NCI-H1694 treated with DMSO at 0.1 percent for 48 hours (cell line): ENCODE data around the gene CMSS1.
A peak's percentile ranks its signal among the peaks of the same experiment; 100 is the strongest.

ENCODE experiments used
- DNase-seq: peaks from one replicate; lab custom pipeline; 2025; lab: John Stamatoyannopoulos, UW

CMSS1 gene

DNA sequence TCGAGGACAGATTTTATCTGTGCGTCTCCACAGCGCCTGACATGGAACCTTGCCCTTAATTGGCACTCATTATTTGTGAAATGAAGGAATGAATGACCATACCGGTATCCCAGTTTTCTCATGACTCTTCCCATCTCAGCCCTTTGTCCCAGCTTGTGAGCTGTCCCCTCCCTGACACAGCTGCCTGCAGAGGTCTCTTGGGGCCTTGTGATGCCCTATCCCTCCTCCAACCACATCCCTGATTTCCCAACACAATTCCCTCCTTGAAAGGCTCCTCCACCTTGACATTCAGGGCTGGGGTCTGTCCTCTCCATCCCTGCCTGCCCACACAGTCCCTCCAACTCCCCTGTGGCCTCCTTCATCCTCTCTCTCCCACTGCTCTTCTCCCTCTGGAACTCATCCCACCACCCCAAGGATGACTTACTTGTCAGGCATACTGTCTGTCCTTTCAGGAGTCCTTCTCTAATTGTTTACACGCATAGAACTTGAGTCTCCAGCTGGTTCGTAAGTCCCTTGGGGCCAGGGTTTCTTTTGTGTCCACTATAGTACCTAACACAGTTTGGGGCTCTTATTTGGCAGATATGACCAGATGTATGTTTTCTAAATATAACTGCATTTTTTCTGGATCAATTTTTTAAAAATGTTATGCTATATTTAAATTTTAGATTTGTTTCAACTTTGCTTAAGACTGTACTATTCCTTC, 332.2 kb downstream of the CMSS1 start:
- DNase-seq, result no peak

DNA sequence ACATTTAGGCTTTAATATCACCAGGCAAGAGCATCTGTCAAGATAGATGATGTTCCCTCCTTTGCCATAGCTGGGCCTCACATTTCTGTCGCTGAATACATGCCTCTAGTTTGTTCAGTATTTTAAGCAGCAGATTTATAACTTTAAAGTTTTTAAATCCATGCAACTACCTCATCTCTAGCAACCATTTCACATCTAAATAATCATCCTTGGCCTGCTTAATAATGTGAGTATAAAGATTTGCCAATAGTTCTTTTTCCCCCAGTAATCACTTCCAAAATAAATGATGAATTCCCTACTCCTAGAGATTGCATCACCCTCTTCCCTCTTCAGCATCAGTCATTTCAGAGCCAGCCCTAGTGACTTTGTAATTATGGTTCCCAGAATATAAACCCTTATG, 332.8 kb downstream of the CMSS1 start:
- DNase-seq, result no peak

DNA sequence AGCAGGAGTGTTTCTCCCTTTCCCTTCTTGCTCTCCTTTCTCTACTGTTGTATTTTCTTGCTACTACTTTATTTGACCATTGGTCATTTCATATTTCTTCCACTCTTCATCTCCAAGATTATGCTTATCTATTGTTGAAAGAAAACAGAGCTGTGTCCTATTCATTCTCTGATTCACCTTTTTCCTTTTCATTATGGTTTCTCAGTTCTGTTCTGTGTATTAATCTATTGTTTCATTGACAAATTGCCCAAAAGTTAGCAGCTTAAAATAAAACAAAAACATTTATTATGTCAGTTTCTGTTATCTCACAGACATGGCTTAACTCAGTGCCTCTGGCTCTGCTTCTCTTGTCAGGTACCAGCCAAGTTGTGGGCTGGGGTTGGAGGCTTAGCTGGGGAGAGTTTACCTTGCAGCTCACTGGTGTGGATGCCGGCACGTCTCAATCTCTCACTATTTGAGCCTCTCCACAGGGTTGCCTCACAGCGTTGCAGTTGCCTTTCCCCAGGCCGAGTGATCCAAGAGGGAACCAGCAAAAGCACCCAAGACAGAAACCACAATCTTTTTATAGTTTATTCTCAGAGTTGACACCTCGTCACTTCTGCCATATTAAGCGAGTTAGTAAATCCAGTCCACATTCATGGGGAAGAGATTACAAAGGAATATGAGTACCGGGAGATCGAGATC, 333.5 kb downstream of the CMSS1 start:
- no peak for DNase-seq

DNA sequence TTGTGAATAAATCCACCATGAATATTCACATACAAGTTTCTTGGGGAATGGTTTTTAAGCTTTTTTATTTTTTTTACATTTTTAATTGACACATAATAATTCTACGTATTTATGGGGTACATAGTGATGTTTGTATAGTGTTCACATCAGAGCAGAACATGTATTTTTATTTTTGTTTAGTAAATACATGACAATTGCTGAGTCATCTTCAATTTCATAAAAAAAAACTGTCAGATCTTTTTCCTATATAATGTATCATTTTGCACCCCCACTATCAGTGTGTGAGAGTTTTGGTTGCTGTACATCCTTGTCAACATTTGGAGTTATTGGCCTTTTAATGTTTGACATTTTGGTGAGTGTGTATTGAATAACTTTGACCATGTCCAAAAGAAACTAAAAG, 336.5 kb downstream of the CMSS1 start:
- DNase-seq, result no peak

DNA sequence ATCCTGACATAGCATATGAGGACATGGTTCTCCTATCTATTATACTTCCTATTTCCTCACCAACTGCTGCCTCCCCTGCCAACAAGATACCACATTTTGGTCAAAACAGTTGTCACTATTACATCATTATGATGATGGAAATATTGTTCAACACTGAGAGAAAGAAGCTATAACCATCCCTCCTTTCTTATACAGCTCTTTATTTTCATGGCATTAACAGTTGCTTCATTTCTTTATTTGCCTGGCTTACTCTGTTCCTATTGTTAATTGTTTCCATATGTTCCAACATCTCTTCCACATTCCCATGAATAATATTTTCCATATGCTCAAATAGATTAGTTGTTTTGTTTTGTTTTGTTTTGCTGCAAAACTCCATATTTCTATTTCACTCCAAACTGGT, 337.5 kb downstream of the CMSS1 start:
- DNase-seq, result no peak

DNA sequence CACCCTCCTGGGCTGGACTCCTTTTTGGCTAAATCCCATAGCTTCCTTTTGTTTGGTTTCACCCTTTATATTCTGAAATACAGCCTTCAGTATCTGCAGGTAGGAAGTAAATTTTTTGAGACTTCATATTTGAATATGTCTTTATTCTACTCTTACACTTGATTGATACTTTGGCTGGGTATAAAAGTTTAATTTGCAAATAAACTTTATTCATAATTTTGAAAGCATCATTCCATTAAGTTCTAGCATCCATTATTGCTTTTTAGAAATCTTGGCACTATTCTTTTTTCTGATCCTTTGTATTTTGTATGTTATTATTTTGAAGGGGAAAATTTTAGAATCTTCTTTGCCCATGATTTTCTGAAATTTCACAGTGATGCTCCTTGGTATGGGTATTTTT, 337.9 kb downstream of the CMSS1 start:
- no peak for DNase-seq

DNA sequence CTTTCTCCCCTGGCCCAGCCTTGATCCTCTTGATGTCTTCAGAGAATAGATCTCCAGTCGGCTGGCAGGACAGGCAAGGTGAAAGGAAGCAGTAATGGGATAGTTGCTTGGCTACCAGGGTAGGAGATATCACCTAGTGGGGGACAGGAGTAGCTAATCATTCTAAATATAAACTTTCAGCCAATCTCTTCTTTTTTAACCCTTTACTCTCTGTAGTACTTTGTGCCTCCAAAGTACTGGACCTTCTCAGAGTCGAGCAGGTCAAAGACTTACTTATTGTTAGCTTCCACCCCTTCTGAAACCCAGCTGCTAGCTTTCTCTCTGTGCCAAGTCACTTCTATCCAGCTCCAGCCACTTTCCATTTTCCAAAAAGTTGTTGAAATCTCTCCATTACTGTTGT, 340.0 kb downstream of the CMSS1 start:
- DNase-seq, result no peak

DNA sequence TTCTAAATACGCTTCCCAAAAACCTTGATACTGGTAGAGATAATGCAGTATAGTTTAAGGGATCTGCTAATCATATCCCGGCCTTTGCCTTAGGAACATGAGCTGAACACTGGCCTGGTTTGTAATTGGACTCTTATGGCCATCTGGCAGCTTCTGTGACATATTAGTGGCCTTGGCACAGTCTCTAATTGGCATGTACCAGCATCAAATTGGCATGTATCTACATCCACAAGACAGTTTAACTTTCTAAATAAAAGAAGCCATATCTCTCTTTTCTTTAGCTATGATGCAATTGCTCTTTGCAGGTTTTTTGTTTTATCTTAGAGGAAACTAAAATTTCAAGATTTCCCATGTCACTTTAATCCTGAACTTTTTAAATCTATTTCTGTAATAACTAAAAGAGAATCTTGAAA, 341.3 kb downstream of the CMSS1 start:
- DNase-seq, result peak; percentile 90

DNA sequence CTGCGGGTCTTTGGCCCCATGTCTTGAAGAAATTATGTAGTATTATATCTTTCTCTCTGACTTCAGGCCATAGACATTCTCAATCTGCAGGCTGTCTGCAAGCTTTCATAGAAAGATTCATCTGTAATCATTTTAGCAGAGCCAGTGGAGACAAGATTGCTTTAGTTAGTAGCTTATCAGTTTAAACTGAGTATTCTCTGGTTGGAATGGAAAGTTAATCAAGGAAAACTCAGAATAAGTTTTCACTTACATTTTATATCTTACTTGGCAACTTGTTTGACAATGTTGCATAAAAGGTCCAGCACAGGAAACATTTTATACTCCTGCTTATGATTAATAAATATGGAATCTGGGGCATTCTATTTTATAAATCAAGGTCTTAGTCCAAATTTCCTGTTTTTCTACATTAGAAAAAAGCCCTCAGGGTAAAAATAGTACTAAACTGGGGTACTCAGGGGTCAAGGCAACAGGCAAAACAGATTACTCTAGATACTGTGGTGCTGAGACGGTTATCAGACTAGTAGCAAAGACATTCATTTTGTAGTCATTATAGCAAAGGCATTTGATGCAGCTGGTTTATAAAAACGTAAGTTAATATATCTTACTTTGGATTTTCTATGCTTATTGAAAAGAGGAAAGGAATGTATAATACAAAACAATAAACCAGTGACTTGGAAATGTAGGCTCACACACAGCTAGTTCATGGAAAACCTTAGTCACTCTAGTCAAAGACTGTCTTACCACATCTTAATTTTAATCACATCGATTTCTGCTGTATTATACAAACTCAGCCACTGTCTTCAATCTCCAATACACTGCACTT, 341.9 kb downstream of the CMSS1 start:
- no peak for DNase-seq

DNA sequence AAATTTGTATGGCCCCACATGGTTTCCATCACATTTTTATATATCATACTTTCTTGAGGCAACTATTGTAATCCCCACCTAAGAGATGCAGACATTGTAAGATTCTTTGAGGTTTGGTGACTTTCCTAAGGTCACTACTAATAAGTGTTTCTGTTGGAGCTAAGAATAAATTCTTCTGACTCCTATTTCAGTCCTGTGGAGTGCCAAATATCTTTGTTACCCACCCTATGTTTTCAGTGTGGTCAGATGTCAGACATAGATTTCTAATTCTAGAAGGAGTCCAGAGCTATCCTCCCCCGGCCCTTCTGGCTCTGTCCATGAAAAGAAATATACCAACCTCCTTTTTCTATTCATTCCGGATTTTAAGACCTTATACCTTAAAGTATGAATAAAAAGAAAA, 342.9 kb downstream of the CMSS1 start:
- DNase-seq, result no peak

DNA sequence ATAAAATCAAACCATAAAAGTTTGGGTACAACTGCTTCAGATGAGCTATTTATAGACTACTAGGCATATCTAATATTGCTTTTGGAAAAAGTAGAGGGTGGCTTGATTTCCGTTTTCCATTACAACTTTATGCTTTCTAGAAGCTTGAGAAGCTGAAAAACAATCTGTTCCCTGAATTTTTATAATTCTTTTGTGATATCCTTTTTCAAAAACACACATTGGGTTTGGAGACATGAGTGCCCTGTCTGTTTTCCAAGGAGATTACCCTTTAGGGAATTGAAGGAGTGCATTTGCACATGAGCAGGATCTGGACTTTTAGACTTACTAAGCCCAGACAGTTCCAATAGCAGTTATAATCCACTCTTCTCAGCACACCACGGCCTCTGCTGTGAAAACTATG, 346.1 kb downstream of the CMSS1 start:
- no peak for DNase-seq

DNA sequence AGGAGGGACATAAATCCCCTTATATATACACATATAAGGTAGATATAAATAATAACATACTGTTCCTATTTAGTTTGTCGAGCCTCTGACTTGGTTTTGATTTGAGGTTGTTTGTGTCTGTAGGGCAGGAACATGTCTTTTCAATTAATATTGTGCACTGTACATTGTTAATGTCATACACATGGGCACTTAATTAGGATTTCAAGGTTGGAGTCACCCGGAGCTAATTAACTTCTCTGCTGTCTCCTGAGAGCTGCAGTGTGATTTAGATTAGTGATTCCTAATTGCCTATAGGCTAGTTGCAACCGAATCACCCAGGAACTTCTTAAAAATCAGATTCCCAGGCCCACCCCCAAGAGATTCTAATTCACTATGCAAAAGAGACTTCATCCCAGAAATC, 347.1 kb downstream of the CMSS1 start:
- no peak for DNase-seq

DNA sequence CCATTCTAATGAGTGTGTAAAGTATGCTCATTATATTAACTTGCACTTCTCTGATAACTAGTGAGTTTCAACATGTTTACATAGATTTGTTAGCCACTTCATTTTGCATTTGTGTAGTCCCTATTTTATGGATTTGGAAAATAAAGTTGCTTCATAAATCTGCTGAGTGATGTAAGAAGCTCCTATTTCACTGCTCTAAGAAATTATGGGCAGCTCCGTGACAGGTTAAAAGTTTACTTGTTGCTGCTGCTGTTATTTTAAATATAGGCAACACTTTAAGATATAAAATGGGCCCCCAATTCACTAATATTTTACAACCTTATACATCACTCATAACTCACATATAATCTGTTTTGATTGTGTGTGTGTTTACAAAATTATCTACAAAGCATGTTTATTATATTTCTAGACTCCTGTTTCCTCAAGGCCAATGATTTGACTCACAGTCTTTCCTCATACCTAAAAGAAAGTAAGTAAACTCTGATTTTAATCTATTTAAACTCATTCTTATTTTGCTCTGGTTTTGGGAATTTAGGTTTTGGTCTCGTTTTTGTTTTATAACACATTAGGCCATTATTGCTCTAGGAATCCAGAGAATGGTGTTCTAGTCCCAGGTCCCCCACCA, 348.4 kb downstream of the CMSS1 start:
- no peak for DNase-seq

DNA sequence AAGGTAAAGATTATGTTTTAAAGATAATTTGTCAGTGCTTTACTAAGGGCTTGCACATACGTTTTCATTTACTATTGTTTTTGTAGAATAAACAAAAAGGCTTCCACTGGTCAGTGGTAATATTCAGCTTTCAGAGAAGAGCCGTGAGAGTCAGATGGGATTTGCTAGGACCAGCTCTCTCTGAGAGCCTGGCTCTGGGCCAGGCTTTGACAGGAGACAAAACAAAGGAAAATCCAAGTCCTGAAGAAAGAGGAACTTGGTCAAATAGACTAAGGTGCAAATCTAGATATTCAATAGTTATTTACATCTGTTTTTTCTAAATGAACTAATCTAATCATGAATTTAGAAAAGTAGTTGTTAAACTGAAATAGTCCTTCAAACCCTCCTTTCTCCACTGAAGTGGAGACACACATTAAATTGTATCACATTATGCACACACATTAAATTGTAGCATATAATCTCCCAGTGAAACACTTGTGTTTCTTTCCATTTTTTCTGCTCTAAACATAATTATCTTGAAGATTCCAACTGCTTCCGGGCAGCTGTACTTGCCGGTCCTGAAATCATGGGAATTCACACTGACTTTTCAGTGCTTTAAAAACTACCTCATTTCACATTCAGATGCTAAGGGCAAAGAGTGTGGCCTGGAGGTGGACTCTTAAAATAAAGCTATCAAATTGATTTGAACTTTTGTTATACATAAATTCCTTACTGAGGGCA, 351.7 kb downstream of the CMSS1 start:
- DNase-seq, result no peak

DNA sequence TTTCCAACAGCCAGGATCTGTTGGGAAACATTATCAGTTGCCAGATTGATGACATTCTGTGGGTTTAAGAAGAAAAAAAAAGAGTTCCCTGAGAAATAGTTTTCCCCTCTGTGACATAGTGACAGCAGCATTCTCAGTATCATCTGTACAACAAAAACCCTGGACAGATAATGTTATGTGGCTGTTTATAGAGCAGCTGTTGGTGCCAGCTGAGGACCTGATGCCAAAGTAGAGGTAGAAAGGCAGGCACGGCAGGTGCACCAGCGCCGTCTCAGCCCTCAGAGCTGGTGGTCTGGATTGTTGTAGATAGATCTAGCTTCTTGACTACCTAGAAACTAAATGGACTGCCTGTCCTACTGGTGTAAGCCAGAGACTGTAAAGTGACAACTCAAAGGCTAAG, 352.8 kb downstream of the CMSS1 start:
- no peak for DNase-seq

DNA sequence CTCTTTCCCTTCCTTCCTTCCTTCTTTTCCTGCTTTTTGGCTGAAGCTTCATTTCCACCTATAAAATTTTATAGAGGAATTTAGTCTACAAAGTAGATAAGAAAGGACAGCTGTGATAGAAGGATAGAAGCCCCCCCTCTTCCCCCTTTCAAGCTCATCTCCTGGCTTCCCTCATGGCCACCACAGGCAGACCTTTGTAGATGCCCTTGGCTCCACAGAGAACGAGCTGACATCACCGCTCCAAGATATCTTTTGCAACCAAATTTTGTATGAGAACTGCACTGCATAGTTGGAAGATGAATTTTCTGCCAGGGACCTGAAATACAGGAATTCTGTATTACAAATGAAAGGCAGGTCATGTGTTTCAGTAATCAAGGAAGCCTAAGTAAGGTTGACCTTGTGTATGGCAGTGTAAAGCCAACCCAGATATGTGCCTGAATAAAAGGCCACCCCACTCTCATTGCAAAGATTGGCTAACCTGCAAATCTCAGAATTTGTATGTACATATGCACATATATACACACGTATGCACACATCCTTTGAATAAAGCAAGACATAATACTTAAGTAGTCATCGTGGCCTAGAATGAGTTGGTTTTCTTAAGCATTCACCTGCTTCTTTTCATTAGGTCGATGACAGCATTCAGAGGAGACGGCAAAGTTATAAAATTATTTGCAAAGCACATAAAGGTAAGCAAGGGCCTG, 353.7 kb downstream of the CMSS1 start:
- DNase-seq, result no peak

DNA sequence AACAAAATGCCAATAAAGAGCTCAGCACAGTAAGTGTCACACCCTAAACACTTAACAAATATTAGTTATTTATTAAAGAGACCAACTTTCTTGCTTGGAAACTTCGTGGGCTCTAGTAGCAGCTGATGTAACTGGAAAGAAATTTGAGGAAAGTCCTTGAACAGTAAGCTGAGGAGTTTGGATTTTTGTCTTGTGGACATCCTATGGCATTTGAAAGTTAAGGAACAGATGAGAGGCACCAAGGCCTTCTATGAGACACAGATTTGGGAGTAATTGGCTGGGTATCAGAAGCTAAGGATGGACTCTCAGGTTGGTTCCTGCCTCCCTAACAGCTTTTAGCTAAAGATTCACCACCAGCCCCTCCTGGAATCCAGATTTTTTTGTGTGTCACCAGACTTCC, 356.3 kb downstream of the CMSS1 start:
- DNase-seq, result no peak

DNA sequence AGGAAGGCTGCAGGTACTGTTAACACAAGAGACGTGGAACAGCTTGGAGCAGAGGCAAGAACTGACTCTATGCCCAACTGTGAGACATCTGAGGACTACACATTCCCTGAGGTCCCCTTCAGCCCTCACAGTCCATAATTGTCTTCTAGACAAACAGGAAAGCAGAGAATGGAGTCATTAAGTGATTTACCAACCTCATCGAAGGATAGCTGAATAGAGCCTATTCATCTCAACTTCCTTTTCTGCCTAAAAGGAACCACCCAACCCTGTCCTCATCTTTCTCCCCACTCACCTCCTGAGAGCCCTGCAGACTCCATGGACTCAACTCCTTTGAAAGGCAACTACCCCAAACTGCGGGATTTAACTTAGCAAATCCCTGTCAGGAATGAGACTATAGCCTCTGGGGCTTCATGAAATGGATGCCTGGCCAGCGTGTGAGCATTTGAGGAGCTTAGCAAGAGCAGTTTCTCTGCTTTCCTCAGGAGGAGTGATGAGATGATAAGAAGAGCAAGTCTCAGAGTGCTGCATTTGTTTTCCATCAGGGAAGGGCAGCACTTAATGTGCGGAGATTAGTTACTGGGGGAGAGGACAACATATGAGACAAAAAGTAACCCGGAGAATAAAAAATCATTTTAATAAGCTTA, 358.1 kb downstream of the CMSS1 start:
- DNase-seq, result no peak

DNA sequence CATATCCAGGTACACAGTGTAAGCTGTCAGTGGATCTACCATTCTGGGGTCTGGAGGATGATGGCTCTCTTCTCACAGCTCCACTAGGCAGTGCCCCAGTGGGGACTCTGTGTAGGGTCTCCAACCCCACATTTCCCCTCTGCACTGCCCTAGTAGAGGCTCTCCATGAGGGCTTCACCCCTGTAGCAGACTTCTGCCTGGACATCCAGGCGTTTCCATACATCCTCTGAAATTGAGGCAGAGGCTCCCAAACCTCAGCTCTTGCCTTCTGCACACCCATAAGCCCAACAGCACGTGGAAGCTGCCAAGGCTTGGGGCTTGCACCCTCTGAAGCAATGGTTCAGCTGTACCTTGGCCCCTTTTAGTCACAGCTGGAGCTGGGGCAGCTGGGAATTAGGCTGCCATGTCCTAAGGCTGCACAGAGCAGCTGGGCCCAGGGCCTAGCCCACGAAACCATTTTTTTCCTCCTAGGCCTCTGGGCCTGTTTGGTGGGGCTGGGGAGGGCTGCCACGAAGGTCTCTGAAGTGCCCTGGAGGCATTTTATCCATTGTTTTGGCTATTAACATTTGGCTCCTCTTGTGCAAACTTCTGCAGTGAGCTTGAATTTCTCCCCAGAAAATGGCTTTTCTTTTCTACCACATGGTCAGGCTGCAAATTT, 362.2 kb downstream of the CMSS1 start:
- no peak for DNase-seq

DNA sequence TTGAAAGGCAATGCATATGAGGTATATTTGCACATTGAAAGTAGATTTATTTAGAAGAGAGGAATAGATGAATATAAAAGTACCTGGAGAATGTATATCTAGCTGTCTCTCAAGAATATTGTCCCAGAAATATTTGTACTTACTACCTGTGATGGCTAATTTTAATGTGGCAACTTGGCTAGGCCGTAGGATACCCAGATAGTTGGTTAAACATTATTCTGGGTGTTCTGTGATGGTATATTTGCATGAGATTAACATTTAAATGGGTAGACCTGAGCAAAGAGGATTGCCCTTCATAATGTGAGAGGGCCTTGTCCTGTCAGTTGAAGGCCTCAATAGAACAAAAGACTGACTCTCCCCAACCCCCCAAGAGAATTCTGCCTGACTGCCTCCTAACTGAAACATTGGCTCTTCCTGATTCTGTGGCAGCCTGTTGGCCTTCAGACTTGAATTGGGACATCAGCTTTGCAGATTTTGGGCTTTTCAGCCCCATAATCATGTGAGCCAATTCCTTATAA, 366.0 kb downstream of the CMSS1 start:
- no peak for DNase-seq
